Measurements from ENCODE around the gene EEF2K.
A peak's percentile ranks its signal among the peaks of the same experiment; 100 is the strongest.

Gene EEF2K

DNA sequence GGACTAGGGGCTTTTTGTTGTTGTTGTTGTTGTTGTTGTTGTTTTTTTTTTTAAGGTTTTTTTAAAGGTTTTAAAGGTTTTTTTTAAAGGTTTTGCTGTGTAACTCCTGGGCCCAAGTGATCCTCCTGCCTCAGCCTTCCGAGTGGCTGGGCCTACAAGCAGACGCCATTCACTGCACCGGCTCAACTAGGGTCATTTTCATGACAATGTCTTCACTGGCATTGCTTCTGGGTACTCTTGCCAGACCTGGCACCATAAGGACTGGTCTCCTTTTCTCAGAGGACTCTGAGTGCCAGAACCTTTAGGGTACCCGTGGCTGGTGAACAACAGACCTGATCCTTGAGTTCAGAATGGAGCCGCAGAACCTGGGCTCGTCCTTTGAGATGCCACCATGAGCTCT is 111.5 kb downstream of the EEF2K start:
- no peak for DNase-seq (ENCODE audit: low read depth)

DNA sequence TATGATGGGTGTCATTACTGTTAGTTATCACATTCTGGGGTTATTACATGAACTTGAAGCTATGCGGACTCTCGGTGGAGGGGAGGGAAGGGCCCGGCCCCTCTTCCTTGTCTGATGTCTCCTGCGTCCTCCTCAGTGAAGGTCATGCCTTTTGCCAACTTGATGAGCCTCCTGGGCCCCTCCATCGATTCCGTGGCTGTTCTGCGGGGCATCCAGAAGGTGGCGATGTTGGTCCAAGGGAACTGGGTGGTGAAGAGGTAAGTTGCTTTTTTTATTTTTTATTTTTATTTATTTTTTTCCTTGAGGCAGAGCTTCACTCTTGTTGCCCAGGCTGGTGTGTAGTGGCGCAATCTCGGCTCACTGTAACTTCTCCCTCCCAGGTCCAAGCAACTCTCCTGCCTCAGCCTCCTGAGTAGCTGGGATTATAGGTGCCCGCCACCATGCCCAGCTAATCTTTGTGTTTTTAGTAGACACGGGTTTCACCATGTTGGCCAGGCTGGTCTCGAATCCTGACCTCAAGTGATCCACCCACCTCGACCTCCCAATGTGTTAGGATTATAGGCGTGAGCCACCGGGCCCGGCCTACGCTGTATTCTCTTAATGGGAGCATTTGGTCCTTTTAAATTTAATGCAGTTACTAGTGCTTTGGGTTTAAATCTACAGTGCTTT is 112.7 kb downstream of the EEF2K start:
- no peak for DNase-seq (ENCODE audit: low read depth)

GRCh38 chr16:22320572-22321339 is 114.7 kb downstream of the EEF2K start:
- DNase-seq (ENCODE audit: low read depth): no peak

DNA sequence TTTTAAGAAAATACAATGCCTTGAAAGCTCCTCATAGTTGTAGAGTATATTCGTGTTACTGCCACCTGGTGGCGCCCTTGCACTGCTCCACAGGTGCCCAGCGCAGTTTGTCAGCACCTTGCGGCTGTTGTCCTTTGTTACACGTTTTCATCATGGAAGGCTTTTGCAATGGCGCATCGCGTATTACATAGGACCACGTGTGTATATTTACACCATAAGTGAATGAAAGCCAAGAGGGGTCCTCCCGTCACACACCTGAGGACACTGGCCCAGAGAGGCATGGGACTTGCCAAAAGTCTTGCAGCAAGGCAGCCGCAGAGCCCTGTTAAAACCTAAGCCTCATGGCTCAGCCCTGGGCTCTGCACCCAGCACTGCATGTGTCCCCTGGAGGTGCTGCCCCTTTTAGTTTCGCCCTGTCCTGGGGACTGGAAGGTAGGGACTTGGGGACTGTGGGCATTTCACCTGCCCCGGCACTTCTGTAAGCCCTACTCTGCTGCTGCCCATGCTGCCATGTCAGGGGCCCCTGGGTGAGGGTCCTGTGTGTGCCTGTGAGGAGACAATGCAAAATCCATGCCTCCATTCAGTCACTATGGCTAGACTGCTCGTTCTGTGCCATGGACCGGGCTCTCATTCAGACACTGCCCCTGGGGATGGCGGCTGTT is 115.4 kb downstream of the EEF2K start:
- DNase-seq (ENCODE audit: low read depth): peak; percentile 31

DNA sequence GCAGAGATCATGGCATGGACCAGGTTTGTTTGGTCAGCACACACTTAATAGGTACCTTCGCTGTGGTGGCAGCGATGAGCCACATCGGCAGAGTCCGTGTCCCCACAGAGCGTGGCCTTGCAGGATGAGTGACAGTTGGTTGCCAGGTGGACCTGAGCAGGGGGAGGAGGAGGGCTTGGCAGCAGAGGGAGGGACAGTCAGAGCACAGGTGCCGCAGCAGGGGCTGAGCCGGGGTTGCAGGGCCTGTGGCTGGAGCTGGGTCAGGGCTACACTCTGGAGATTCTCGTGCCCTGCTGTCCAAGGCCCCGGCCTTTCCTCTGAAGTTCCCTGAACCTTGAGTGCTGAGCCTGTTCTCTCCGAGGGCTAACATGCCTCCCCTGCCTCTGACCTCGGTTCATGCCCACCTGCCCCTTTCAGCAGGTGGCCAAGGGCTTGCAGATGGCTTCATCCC is 116.0 kb downstream of the EEF2K start:
- DNase-seq (ENCODE audit: low read depth): no peak

- DNase-seq (ENCODE audit: low read depth): no peak
Observed at GRCh38 chr16:22322741-22323140, 116.7 kb downstream of the EEF2K start.

DNA sequence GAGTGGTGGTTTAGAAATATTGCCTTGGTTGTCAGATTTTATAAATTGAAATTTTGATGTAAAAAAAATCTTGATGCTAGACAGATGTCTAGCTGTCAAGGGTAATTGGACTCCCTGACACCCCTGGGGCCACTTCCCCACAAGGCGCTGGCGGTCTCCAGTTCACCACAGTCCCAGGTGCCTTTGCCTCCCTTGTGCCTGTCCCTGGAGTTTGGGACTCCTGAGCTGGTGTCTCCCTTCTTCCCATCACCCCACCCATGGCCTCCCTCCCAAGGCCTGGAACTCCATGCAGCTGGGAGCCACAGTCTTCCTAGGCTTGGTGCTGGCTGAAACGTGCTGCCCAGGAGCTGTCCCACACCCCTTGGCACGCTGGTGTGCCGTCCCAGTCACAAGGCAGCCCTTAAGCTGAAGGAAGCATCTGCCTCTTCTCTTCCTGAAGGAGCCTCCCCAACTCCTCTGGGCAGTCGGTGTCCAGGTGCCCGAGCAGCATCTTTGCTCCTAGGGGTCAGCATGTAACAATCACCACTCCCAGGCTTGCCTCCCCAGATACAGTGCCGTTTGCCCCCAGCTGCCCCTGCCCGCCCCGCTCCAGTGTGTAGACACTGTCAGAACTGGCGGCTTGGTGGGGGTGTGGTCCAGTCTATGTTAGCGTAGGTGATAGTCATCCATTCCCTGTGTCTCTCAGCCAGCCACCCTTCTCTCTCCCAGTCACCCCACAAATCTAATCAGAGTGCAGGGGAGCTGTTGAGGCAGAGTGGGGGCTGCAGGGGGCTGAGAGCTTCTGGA is 117.3 kb downstream of the EEF2K start:
- DNase-seq (ENCODE audit: low read depth): no peak

- DNase-seq (ENCODE audit: low read depth): no peak
Observed at GRCh38 chr16:22323959-22324786, 118.1 kb downstream of the EEF2K start.

DNA sequence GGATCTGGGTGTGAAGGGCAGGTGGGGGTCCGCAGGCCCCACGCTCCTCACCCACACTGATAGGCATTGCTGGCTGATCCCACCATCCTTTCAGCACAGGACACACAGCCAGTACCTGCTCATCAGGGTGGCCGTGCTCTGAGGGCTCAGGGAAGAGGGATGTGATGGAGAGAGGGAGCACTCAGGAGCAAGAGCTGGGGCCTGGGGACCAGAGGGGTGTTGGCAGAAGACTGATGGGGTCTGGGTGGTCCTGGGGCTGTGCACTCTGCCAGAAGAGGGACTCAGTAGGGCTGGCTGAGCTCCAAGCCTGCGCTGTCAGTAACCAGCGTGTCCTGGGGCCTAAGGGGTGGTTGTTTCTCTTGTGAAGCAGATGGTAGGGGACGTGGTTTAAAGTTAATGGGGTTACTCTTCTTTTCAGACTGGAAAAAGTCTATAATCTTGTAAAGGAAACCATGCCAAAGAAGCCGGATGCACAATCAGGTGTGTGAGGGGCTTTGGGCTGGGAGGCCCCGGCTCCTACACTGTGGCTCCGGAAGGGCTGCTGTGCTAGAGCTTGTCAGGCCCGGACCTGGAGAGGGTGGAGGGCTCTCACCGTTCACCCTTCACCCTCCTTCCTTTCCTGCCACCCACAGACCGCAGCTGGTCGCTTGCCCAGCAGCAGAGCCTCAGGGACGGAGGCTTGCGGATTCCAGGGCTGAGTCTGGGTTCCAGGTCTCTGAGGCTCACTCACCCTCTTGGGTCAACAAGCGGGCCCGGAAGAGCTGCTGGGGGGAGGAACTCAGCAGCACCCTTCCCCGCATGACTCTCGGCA is 118.9 kb downstream of the EEF2K start:
- no peak for DNase-seq (ENCODE audit: low read depth)

DNA sequence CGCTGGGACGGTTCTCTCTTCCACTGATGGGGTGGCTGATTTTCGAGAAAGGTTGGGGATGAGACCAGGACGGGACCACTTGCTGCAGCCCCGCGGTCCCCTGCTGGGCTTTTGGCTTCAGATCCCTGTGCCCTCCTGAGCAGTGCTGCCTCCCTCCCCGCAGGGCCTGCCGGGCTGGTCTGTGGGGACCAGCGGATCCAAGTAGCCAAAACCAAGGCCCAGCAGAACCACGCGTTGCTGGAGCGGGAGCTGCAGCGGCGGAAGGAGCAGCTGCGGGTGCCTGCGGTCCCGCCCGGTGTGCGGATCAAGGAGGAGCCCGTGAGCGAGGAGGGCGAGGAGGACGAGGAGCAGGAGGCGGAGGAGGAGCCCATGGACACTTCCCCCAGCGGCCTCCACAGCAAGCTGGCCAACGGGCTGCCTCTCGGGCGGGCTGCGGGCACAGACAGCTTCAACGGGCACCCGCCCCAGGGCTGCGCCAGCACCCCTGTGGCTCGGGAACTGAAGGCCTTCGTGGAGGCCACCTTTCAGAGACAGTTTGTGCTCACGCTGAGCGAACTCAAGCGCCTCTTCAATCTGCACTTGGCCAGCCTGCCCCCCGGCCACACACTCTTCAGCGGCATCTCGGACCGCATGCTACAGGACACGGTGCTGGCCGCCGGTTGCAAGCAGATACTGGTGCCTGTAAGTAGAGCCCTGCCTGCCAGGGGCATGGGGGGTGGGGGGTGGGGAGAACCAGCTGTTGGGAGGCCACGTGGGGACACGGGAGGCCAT is 119.7 kb downstream of the EEF2K start:
- no peak for DNase-seq (ENCODE audit: low read depth)

GRCh38 chr16:22326369-22326652 is 120.2 kb downstream of the EEF2K start:
- DNase-seq (ENCODE audit: low read depth): no peak

DNA sequence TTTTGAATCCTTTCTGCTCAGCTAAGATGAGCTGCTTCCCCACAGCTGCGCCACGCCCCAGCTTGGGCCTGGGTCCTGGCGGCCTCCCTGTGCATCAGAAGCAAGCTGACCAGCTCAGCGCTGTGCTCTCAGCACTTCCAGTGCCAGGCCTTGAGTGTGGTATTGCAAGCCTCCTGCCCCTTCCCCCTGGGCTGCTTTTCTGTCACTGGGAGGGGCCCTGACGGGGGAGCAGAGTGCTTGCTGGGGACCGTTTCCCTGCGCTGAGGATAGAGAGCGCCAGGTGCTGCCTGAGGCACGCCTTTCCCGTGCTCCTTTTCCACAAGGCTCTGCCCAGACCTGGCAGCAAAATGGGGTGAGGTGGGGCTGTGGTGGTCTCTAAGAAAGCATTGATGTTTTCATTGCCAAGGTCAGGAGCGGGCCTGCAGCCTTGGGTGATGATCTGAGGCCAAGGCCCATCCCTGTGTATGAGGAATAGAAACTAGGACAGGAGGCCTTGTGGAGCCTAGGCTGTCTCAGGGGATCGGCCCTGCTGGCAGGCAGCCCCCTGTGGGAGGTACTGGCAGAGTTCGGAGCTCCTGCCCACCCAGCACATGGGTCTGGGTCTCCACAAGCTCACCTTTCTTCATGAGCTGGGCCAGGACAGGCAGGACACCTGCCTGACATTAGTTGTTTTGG is 120.8 kb downstream of the EEF2K start:
- DNase-seq (ENCODE audit: low read depth): no peak

GRCh38 chr16:22327446-22327775 is 121.3 kb downstream of the EEF2K start:
- no peak for DNase-seq (ENCODE audit: low read depth)

DNA sequence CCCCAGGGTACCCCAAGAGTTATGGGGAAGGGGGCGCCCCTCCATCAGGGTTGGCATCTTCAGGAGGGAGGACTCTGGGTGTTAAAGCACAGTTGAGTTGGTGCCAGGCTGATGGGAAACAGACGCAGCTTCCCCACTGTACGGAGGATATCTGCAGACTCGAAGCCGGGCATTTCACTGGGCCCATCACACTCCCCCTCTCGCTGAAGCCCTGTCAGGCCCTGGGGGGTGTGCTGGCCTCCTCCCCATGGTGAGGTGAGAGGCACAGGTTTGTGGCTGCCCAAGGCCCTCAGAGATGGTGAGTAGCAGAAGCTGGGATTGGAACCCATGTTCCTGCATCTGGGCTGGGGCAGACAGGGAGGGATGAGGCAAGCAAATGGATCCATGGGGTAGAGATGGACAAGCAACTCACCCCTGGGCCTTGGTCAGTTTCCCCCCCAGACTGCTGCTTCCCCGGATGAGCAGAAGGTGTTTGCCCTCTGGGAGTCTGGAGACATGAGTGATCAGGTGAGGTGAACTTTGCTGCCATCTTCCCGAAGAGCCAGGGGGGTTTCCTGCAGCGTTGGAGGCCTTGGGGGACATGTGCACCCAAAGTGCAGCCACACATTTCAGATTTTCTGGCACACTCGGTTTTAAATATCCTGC is 122.1 kb downstream of the EEF2K start:
- no peak for DNase-seq (ENCODE audit: low read depth)

DNA sequence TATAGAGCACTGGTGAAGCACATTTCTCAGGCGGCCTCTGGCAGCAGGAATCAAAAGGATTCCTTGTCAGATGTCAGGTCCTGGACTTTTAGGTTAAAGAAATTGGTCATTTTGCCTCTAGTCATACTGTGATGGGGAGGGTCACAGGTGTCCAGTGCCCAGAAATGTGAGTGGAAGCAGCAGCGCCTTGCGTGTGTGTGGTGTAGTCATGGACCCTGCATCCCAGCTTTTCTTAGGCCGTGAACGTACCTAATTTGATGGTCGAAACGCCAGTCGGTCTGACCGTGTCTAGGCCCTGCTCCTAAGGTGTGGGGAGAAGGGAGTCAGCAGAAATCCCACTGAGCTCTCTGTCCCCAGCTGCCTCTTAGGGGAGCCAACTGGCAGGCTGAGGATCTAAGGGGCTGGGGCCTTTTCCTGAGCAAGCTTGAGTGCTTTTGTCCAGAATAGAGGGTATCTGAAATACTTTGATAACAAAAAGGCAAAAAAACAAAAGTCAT is 123.2 kb downstream of the EEF2K start:
- DNase-seq (ENCODE audit: low read depth): no peak

DNA sequence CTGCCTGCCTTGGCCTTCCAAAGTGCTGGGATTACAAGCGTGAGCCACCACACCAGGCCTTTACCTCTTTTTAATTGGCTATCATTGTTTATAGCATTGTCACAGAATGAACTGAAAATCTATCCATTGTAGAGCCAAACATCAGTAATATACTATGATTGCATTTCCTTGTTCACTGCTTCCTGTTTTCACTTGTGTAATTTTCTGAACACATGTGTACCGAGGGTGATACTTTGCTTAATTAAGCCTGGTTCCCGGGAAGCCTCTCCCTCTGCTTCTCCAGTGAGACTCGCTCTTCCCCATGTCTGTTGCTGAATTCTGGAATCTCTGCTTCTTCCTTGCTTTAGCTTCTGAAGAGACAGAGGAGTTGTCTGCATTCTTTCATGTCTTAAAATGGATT is 124.2 kb downstream of the EEF2K start:
- DNase-seq (ENCODE audit: low read depth): no peak

- no peak for DNase-seq (ENCODE audit: low read depth)
Observed at GRCh38 chr16:22333457-22333994, 127.4 kb downstream of the EEF2K start.

- DNase-seq (ENCODE audit: low read depth): no peak
Observed at GRCh38 chr16:22335668-22336246, 129.7 kb downstream of the EEF2K start.

All from stimulated activated CD8-positive, alpha-beta memory T cell treated with anti-CD3 and anti-CD28 coated beads, Interleukin-12 subunit alpha, Interleukin-12 subunit beta, amount 100 ng/mL, for 4 hours (primary cell).